Stomach (tissue), 4 donors: Measurements from ENCODE around the gene LUZP2.

Source experiments
- CTCF ChIP-seq, 7 experiments: fragments of 450-650 bp in 4 of 7; fragments of 200-600 bp in 3 of 7; sonication (generic) in 3 of 7; IDR thresholded peaks; one replicate each; pipeline ENCODE4 v1.5.1; 2016 to 2019; ENCODE audit warnings: antibody characterized with exemption in 7 of 7, control low read depth in 2 of 7, mild to moderate bottlenecking in 1 of 7
- POLR2AphosphoS5 ChIP-seq, 3 donors: sonication (generic); formaldehyde crosslinking; IDR thresholded peaks; one replicate each; pipeline ENCODE4 v1.6.1; 2016; ENCODE audit warnings: antibody characterized with exemption in 3 of 3

DNA sequence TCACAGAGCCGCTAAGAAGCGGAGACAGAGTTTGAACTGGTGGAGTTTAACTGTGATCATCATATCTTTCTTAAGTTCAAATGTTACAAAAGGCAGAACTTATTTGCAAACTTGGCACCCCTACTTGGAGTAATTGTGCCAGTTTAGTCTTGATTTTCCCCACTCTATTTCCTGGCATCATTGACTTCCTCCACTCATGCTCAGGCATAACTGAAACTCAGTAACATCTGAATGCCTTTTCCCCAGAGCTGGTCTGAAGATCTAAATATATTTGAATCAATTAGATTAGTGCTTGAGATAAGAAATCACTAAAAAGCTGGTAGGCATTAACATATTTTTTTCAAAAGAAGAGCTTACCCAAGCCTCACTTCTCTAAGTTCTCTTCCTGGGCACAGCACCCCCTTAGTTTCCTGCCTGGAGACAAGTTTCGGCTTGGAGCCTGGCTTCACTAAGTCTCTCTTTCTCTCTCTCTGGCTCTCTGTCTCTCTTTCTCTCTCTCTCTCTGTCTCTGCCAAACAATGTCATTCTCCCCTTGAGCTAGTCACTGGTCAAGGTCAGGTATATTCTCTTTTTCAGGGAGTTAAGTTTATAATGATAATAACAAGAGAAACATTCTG is 190.8 kb downstream of the LUZP2 start:
- TF ChIP-seq POLR2AphosphoS5 (IDR thresholded peaks at IDR 0.05), result no peak
- TF ChIP-seq CTCF (IDR thresholded peaks at IDR 0.05), result no peak
